T-helper 1 cell (primary cell): ENCODE results near the gene PCSK7.
A peak's percentile ranks its signal among the peaks of the same experiment; 100 is the strongest.
"Not testable (repeated sequence)": the region's sequence is repeated elsewhere in the genome, so short reads cannot be mapped to it uniquely, and the experiment has no call there.

Experiments
- DNase-seq, 5 donors: peaks; one replicate each; pipeline ENCODE4 v3.0.0-alpha.2; 2012 to 2020
- total RNA-seq, 4 donors: gene quantifications; one replicate each; lab custom pipeline; 2026; lab: John Stamatoyannopoulos, UW

The PCSK7 gene
- total RNA-seq, result 222 to 418 (median 361) reads per million in 4 donors

GRCh38 chr11:117231842-117232091, at the start of gene PCSK7:
PCSK7 (minus strand) TSS chr11:117232073; CDS start chr11:117229844, 2,229 bp downstream.
- DNase-seq, result peak in 1 of 5 donors; percentile 59

GRCh38 chr11:117281159-117281558, 49.3 kb upstream of the PCSK7 start:
- DNase-seq, result no peak

DNA sequence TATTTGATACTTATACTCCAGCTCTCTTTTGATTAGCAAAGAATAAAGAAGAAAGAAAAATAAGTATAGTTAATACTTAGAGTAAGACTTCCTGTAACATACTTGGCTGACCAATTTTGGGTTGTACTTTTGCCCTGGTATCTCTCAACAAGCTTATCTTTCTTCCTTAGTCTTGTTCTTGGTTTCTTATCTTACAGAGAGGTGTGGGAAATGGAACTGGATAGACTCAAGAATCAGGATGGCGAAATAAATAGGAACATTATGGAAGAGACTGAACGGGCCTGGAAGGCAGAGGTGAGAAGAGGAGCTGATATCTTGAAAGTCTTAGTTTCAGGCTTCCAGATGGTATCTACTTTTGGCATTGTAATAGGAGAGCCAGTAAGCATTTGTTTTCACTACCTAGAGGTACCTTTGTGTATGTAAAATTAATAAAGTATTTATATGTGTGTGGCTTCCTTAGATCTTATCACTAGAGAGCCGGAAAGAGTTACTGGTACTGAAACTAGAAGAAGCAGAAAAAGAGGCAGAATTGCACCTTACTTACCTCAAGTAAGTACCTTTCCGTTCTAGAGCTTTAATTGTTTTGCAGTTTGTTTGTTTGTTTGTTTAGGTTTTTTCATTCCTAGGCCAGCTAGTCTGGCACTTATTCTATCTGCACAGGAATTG, 48.0 kb upstream of the PCSK7 start:
- DNase-seq, result peak in 1 of 5 donors; percentile 66

DNA sequence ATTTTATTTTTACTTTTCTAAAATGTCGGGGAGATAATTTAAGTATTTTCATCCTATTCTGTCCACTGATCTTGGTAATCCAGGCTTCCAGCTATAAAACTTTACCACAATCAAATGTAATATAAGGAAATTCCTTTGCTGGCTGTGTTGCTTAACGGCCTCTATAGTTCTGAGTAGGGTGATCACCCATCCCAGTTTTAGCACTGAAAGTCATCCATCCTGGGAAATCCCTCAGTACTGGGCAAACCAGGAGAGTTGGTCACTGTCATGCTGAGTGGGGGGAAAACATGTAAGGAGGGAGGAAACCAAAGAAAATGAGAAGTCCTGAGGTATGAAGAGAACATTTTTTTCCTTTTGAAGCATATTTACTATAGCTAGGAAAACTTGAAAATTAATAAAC, 46.5 kb upstream of the PCSK7 start:
- no peak for DNase-seq

GRCh38 chr11:117273550-117274289, 41.8 kb upstream of the PCSK7 start:
- no peak for DNase-seq

DNA sequence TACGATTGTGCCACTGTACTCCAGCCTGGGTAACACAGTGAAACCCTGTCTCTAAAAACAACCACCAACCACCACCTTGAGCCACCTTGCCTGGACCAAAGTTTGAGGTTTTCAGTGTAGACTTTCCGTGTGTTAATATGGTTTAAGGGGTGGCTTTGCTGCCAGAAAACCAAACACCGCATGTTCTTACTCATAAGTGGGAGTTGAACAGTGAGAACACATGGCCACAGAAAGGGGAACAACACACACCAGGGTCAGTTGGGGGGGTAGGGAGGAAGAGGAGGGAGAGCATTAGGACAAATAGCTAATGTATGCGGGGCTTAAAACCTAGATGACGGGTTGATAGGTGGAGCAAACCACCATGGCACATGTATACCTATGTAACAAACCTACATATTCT, 40.3 kb upstream of the PCSK7 start:
- DNase-seq, result not testable (repeated sequence)

- no peak for DNase-seq
Observed at GRCh38 chr11:117271208-117271607, 39.3 kb upstream of the PCSK7 start.

DNA sequence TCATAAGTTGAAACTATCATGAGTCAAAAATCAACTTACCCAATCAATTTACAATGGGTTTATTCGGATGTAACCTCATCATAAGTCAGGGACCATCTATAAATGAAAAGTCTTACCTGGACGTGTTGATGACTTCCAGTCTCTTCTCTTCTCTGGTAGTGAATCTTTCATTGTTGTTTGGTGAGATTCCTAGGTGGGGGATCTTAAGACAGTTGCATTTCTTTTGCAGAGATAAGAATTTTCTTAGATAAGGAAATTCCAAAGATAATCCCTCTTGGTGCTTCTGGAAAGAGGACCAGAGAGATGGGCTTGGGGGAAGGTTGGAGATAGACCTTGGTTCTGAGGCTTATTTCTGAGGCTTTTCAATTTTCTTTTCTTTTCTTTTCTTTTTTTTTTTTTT, 38.0 kb upstream of the PCSK7 start:
- DNase-seq, result no peak

DNA sequence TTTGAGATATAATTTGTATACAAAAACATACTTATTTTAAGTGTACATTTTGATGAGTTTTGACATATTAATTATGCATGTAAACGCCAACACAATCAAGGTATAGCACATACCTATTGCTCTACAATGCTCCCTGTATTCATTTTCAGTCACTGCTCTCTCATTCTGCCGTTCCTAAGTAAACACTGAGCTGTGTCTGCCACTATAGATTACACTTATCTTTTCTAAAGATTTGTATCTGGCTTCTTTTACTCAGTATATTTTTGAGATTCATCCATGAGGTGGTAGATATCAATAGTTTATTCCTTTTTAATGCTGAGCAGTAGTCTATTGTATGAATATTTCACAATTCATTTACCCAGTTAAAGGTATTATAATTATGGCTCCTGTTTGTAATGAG, 33.9 kb upstream of the PCSK7 start:
- no peak for DNase-seq

GRCh38 chr11:117264624-117265323, 32.9 kb upstream of the PCSK7 start:
- DNase-seq, result not testable (repeated sequence)

DNA sequence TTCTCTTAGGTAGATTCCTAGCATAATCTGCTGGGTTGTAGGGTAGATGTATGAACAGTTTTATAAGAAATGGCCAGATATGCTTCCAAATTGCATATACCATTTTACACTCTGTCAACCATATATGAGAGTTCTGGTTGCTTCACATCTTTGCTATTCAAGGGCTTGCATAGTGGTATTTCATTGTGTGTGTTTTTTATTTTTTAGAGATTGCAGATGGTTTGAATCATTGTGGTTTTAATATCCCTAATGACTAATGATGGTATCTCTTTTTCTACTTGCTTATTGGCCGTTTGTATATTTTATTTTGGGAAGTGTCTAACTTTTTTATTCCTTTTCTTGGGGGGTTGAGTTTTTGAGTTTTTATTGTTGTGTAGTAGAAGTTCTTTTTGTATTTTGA, 27.5 kb upstream of the PCSK7 start:
- DNase-seq, result no peak

DNA sequence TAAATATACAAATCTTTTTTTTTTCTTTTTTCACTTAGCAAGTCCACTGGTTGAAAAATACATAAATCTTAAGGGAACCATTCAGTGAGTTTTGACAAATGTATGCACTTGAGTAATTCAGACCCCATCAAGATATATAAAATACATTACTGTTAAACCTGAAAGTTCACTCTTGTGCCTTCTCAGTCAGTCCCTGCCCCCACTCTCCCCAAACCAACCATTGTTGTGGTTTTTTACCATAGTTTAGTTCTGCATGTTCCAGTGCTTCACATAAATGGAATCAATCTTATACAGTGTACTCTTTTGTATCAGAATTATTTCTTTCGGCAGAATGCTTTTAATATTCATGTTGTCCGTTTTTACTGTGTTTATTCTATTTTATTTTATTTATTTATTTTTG, 26.7 kb upstream of the PCSK7 start:
- no peak for DNase-seq

- no peak for DNase-seq
Observed at GRCh38 chr11:117256573-117256972, 24.7 kb upstream of the PCSK7 start.

- DNase-seq, result no peak
Observed at GRCh38 chr11:117255966-117256365, 24.1 kb upstream of the PCSK7 start.

- DNase-seq, result no peak
Observed at GRCh38 chr11:117251506-117251905, 19.6 kb upstream of the PCSK7 start.

DNA sequence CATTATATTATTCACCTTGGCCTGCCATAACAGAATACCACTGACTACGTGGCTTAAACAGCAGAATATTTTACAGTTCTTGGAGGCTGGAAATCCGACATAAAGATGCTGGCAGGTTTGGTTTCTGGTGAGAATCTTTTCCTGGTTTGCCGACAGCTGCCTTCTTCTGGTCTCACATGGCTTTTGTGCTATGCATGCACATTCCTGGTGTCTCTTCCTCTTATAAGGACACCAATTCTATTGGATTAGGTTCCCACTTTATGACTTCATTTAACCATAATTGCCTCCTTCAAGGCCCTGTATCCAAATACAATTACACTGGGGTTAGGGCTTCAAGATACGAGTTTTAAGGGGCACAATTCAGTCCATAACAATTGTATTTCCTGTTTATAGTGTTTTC, 17.7 kb upstream of the PCSK7 start:
- no peak for DNase-seq

- no peak for DNase-seq
Observed at GRCh38 chr11:117248341-117248740, 16.5 kb upstream of the PCSK7 start.

- DNase-seq, result no peak
Observed at GRCh38 chr11:117239295-117239694, 7.4 kb upstream of the PCSK7 start.

DNA sequence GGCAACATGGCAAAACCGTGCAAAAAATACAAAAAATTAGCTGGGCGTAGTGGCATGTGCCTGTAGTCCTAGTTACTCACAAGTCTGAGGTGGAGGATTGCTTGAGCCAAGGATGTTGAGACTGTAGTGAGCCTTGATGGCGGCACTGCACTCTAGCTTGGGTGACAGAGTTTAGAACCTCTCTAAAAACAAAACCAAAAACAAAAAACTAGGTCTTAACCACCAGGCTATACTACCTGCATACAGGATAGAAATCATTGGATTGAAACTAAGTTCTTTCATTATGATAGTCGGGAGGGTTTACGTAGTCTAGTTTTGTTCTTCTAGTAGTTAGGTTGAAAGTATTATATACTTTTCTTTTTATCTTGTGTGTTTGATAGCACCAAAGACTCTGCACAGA, 6.3 kb upstream of the PCSK7 start:
- no peak for DNase-seq

GRCh38 chr11:117232911-117233409, 1.1 kb upstream of the PCSK7 start:
- no peak for DNase-seq

- DNase-seq, result peak; percentile 58 to 77 (median 65)
Observed at GRCh38 chr11:117232092-117232878, 412 bp upstream of the PCSK7 start, which contains the start of gene RNF214. RNF214 (plus strand) TSS chr11:117232671; CDS start chr11:117234273, 1,602 bp downstream.

DNA sequence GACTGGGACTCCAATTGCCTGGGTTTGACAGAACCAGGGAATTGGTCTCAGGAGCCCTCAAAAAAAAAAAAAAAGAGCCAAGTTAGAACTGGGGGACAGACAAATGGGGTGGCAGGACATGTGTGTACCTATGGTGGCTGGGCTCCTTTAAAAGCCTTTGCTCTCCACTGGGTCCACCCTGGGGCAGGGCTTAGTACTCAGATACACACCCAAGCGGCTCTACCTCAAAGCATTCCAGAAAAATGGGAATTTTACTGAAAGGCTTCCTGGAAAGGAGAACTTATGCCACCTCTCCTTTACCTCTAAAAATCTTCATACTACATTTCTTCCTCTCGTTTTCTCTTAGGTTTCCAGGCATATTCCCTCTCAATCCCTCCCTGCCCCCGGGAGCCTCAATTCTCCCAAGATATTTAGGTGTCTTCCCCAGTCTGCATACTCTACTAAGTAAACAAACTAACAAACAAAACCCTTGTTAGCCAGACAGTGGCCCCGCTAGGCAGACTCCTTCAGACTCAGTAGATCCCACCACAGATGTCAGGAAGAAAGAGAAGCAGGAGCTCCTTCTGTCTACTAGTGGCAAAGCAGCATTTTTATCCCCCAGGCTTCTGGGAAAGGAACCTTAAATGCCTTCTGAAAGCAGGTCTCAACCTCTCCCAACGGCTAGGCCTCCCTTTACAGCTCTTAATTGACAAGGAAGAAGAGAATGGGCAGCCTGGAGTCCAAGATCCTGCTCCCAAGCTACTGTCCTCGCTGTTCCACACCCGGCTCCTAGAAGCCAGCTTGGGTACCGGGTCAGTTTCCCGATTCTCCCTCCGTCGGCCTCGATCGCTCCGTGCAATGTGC, 653 bp downstream of the PCSK7 start:
- peak in 1 of 5 donors; percentile 9 for DNase-seq
